ENCODE results near the gene LYZ.

LYZ gene

DNA sequence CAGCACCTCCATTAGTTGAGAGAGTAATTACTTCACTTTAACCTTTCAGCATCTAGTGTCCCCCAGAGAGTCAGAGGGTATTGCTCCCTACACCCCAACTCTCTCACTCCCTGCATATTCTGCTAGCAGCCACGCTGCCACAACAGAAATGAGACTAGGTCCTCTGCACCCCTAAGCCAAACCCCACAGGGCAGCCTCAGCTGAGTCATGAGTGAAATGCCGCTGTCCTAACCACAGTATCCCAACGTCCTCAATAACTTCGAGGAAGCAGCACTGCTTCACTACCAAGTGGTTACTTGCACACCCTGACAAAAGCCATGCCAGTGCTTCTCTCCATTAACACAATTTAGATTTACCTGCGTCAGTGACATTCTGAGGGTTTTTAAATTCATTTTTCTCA lies 6.9 kb upstream of the LYZ start:
- H3K9ac ChIP-seq (ENCODE audit: low read depth, low read length): no peak overlapping the region
- H3K36me3 ChIP-seq (ENCODE audit: insufficient read depth, low read depth, low read length): no peaks in the 10 kb centered on the region
- H3K4me1 ChIP-seq (ENCODE audit: insufficient read depth, low read length): no peaks in the 10 kb centered on the region
- H3K9me3 ChIP-seq (ENCODE audit: insufficient read depth, low read depth, low read length): no peaks in the 10 kb centered on the region
- H3K27me3 ChIP-seq (ENCODE audit: insufficient read depth, low read length): no peaks in the 10 kb centered on the region
- no peak overlapping the region for H3K4me3 ChIP-seq (ENCODE audit: low read length)
- no peak overlapping the region for H3K27ac ChIP-seq (ENCODE audit: low read length)

DNA sequence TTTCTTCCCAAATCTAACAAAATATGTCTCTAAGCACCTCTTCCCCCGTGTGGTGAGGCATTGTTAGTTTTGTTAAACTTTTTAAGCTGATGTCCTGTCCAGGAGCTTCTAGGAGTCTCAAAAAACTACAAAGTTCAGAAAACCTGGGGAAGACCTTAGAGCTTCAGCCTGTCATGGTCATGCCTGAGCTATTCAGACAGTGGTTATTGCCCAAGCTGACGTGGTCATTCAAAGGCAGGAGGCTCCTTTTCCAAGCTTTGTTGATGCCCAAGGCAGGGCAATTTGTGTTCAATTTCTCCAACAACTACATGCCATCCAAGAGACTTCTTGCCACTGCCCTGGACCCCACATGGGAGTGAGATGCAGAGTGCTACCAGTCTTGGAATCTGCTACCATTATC lies 5.8 kb upstream of the LYZ start:
- Histone ChIP-seq H3K9ac (ENCODE audit: low read depth, low read length) (no peak overlapping the region), H3K27me3 (ENCODE audit: insufficient read depth, low read length) (no peaks in the 10 kb centered on the region), H3K27ac (ENCODE audit: low read length) (no peak overlapping the region), H3K4me3 (ENCODE audit: low read length) (no peak overlapping the region), H3K36me3 (ENCODE audit: insufficient read depth, low read depth, low read length) (no peaks in the 10 kb centered on the region), H3K9me3 (ENCODE audit: insufficient read depth, low read depth, low read length) (no peaks in the 10 kb centered on the region), H3K4me1 (ENCODE audit: insufficient read depth, low read length) (no peaks in the 10 kb centered on the region)

DNA sequence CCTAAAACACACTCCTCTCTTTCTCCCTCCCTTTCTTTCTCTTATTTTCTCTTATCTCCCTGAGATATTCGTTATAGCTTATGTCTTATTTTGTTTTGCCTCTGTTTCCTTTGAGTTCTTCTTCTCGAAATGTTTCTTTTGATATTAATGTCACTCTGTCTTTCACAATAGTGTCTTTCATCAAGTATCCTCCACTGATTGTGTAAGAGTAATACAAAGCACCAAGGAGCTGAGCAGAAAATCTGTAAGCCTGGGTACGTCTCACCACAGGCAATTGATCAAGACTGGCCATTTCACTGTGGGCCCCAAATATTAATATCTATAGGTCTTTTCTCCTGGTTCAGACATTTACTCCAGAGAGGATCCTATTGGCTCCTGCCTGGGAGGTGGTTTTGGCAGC lies 4.8 kb upstream of the LYZ start:
- no peak overlapping the region for H3K27ac ChIP-seq (ENCODE audit: low read length)
- no peak overlapping the region for H3K9ac ChIP-seq (ENCODE audit: low read depth, low read length)
- H3K4me1 ChIP-seq (ENCODE audit: insufficient read depth, low read length): no peaks in the 10 kb centered on the region
- H3K4me3 ChIP-seq (ENCODE audit: low read length): no peak overlapping the region
- H3K27me3 ChIP-seq (ENCODE audit: insufficient read depth, low read length): no peaks in the 10 kb centered on the region
- no peaks in the 10 kb centered on the region for H3K9me3 ChIP-seq (ENCODE audit: insufficient read depth, low read depth, low read length)
- H3K36me3 ChIP-seq (ENCODE audit: insufficient read depth, low read depth, low read length): no peaks in the 10 kb centered on the region

DNA sequence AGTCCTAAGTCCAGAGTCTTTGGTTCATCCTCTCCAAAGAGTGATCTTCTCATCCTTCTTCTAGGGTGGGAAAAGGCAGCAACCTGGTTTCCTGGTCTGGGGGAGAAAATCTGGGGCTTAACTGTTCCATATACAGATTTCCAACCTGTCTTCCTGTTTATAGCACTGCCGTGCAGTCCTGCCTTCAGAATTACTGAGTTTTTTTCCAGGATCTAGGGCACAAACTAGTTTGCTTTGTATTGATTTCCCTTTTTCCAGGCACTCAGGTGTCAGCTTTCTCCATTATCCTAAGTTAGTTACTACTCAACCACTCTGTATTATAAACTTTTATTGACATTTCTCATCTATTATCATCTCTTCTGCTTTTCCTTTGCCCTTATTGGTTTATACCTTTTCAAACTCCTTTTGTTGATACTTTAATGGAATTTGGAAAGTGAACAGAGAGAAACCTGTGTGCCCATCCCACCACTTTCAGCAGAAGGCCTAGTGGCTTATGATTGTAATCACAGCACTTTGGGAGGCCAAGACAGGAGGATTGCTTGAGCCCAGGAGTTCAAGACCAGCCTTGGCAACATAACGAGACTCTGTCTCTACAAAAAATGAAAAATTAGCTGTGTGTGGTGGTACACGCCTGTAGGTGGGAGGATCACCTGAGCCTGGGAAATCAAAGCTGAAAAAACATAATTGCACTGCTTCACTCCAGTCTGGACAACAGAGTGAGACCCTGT lies 4.1 kb upstream of the LYZ start:
- H3K9ac ChIP-seq (ENCODE audit: low read depth, low read length): no peak overlapping the region
- H3K36me3 ChIP-seq (ENCODE audit: insufficient read depth, low read depth, low read length): no peaks in the 10 kb centered on the region
- no peaks in the 10 kb centered on the region for H3K9me3 ChIP-seq (ENCODE audit: insufficient read depth, low read depth, low read length)
- no peaks in the 10 kb centered on the region for H3K27me3 ChIP-seq (ENCODE audit: insufficient read depth, low read length)
- no peak overlapping the region for H3K4me3 ChIP-seq (ENCODE audit: low read length)
- H3K27ac ChIP-seq (ENCODE audit: low read length): no peak overlapping the region
- H3K4me1 ChIP-seq (ENCODE audit: insufficient read depth, low read length): no peaks in the 10 kb centered on the region

DNA sequence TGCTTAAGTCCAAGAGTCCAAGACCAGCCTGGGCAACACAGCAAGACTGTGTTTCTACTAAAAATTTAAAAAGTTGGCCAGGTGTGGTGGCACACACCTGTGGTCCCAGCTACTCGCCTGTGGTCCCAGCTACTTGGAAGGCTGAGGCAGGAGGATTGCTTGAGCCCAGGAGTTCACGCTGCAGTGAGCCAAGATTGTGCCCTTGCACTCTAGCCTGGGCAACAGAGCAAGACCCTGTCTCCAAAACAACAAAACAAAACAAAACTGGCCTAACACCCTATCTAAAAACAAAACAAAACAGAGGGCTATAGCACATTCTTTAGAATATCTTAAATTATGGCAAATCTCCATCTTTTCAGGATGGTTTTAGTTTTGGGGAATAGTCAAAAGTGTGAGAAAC lies 3.1 kb upstream of the LYZ start:
- Histone ChIP-seq H3K4me1 (ENCODE audit: insufficient read depth, low read length) (no peaks in the 10 kb centered on the region), H3K36me3 (ENCODE audit: insufficient read depth, low read depth, low read length) (no peaks in the 10 kb centered on the region), H3K4me3 (ENCODE audit: low read length) (no peak overlapping the region), H3K27me3 (ENCODE audit: insufficient read depth, low read length) (no peaks in the 10 kb centered on the region), H3K9me3 (ENCODE audit: insufficient read depth, low read depth, low read length) (no peaks in the 10 kb centered on the region), H3K27ac (ENCODE audit: low read length) (no peak overlapping the region), H3K9ac (ENCODE audit: low read depth, low read length) (no peak overlapping the region)

DNA sequence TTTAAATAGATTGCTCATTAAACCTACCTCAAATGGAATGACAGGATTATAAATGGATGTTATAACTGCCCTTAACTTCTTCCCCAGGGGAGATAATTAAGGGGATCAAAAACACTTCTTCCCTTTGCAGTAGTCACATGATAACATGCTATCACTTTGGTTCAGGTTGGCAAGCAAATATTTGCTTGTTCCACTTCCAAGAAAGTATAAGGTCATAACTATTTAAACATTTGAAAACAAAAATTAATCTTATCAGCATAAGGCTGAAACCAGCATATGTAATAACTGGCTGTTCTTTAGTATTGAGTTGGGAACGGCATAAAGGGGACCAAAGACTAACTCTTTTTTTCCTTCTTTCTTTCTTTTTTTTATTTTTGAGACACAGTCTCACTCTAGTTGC lies 2.4 kb upstream of the LYZ start:
- Histone ChIP-seq H3K4me3 (ENCODE audit: low read length) (no peak overlapping the region), H3K9ac (ENCODE audit: low read depth, low read length) (no peak overlapping the region), H3K27me3 (ENCODE audit: insufficient read depth, low read length) (no peaks in the 10 kb centered on the region), H3K4me1 (ENCODE audit: insufficient read depth, low read length) (no peaks in the 10 kb centered on the region), H3K36me3 (ENCODE audit: insufficient read depth, low read depth, low read length) (no peaks in the 10 kb centered on the region), H3K9me3 (ENCODE audit: insufficient read depth, low read depth, low read length) (no peaks in the 10 kb centered on the region), H3K27ac (ENCODE audit: low read length) (no peak overlapping the region)

DNA sequence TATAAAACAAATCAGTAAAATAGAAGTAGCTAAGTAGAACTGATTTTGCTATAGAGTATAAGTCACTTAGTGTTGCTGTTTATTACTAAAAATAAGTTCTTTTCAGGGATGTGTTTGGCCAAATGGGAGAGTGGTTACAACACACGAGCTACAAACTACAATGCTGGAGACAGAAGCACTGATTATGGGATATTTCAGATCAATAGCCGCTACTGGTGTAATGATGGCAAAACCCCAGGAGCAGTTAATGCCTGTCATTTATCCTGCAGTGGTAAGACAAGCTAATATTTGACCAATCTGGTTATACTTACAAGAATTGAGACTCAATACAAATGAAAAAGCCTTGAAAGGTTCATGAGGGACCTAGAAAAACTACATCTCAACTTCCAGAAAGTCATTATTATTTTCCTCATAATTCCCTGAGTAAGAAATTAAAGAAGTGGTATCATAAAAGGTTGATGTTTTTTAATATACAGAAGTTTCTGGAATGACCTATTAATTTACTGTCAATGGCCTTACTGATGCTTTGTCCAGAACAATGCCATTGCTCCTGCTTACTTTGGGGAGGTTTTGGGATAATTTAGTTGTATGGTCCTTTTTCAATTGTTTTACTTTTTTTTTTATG lies 1.9 kb downstream of the LYZ start:
- Histone ChIP-seq H3K4me3 (ENCODE audit: low read length) (no peak overlapping the region), H3K9ac (ENCODE audit: low read depth, low read length) (no peak overlapping the region), H3K4me1 (ENCODE audit: insufficient read depth, low read length) (no peaks in the 10 kb centered on the region), H3K9me3 (ENCODE audit: insufficient read depth, low read depth, low read length) (no peaks in the 10 kb centered on the region), H3K27me3 (ENCODE audit: insufficient read depth, low read length) (no peaks in the 10 kb centered on the region), H3K36me3 (ENCODE audit: insufficient read depth, low read depth, low read length) (no peaks in the 10 kb centered on the region), H3K27ac (ENCODE audit: low read length) (no peak overlapping the region)

DNA sequence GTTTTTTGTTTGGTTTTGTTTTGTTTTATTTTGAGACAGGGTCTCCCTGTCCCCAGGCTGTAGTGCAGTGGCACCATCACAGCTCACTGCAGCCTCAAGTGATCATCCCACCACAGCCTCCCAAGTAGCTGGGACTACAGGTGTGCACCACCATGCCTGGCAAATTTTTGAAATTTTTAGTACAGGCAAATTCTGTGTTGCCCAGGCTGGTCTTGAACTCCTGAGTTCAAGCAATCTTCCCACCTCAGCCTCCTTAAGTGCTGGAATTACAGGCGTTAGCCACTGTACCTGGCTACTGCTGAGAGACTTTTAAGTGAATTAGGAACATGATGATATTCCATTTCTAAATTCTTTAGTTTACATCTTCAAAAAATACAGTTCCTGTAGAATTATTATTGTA lies 2.6 kb downstream of the LYZ start:
- H3K27ac ChIP-seq (ENCODE audit: low read length): no peak overlapping the region
- no peaks in the 10 kb centered on the region for H3K9me3 ChIP-seq (ENCODE audit: insufficient read depth, low read depth, low read length)
- H3K36me3 ChIP-seq (ENCODE audit: insufficient read depth, low read depth, low read length): no peaks in the 10 kb centered on the region
- H3K4me1 ChIP-seq (ENCODE audit: insufficient read depth, low read length): no peaks in the 10 kb centered on the region
- H3K27me3 ChIP-seq (ENCODE audit: insufficient read depth, low read length): no peaks in the 10 kb centered on the region
- H3K4me3 ChIP-seq (ENCODE audit: low read length): no peak overlapping the region
- H3K9ac ChIP-seq (ENCODE audit: low read depth, low read length): no peak overlapping the region

DNA sequence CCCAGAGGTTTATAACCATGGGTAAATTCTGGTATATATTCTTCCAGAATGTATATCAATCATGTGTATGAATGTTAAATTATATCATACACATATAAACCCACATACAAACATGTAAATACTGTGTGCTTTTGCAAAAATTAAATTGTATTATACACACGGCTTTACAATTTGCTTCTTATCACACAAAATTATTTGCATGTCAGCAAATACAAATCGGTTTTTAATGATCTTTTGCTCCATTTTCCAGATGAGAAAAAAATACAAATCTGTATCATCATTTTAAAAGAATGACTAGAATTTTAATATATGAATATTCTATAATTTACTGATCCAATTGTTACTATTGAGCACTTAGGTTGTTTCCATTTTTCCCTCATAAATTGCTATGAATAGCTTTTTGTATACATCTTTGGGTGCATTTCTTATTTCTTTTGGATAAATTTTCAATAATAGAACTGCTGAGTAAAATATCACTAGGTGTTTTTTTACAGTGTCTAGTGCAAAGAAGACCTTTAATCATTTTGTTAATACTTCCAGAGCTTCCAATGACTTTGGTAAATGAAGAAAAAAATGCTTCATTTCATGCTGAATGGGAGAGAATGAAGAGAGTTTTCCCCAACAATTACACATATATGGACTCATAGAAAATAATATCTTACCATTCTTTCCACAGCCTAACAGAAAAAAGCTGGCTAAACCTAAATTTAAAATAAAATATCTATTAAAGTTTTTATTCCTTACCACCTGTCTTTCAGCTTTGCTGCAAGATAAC lies 3.5 kb downstream of the LYZ start:
- no peak overlapping the region for H3K9ac ChIP-seq (ENCODE audit: low read depth, low read length)
- H3K27me3 ChIP-seq (ENCODE audit: insufficient read depth, low read length): no peaks in the 10 kb centered on the region
- H3K27ac ChIP-seq (ENCODE audit: low read length): no peak overlapping the region
- no peaks in the 10 kb centered on the region for H3K9me3 ChIP-seq (ENCODE audit: insufficient read depth, low read depth, low read length)
- no peaks in the 10 kb centered on the region for H3K36me3 ChIP-seq (ENCODE audit: insufficient read depth, low read depth, low read length)
- H3K4me3 ChIP-seq (ENCODE audit: low read length): no peak overlapping the region
- H3K4me1 ChIP-seq (ENCODE audit: insufficient read depth, low read length): no peaks in the 10 kb centered on the region

DNA sequence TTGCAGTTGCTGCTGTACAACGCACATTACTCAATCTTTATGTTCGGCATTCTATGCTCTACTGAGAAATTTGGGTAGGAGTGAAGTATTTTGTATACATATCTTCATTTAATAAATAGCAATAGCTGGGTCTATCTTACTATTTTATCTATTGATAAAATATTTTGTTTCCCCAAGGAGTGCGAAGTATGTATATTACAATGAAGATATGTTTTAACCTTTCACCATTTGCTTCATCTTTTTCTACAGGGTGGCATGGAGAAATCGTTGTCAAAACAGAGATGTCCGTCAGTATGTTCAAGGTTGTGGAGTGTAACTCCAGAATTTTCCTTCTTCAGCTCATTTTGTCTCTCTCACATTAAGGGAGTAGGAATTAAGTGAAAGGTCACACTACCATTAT lies 4.7 kb downstream of the LYZ start:
- H3K9me3 ChIP-seq (ENCODE audit: insufficient read depth, low read depth, low read length): no peaks in the 10 kb centered on the region
- H3K27me3 ChIP-seq (ENCODE audit: insufficient read depth, low read length): no peaks in the 10 kb centered on the region
- no peak overlapping the region for H3K9ac ChIP-seq (ENCODE audit: low read depth, low read length)
- H3K4me1 ChIP-seq (ENCODE audit: insufficient read depth, low read length): no peaks in the 10 kb centered on the region
- H3K4me3 ChIP-seq (ENCODE audit: low read length): no peak overlapping the region
- H3K27ac ChIP-seq (ENCODE audit: low read length): no peak overlapping the region
- H3K36me3 ChIP-seq (ENCODE audit: insufficient read depth, low read depth, low read length): no peaks in the 10 kb centered on the region

DNA sequence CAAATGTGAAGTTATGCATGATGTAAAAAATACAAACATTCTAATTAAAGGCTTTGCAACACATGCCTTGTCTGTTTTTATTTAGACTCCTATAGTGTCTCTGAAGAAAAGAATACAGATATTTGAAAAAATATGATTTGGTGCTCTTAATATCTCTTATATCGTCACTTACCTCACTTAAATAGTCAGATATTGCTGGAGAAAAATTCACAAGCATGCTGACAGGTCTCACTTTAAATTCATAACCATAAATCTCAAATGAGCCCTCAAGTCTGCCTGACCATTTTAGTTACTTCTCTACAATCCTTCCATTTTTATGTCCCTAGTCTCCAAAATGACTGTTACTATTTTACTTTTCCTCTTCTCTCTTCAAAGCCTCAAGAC lies 6.0 kb downstream of the LYZ start:
- H3K4me3 ChIP-seq (ENCODE audit: low read length): no peak overlapping the region
- no peaks in the 10 kb centered on the region for H3K27me3 ChIP-seq (ENCODE audit: insufficient read depth, low read length)
- no peaks in the 10 kb centered on the region for H3K9me3 ChIP-seq (ENCODE audit: insufficient read depth, low read depth, low read length)
- no peaks in the 10 kb centered on the region for H3K36me3 ChIP-seq (ENCODE audit: insufficient read depth, low read depth, low read length)
- H3K4me1 ChIP-seq (ENCODE audit: insufficient read depth, low read length): peaks cover under 1% of the 10 kb centered on the region; the same call in 1 of the 2 replicates
- H3K27ac ChIP-seq (ENCODE audit: low read length): no peak overlapping the region
- no peak overlapping the region for H3K9ac ChIP-seq (ENCODE audit: low read depth, low read length)
